ENCODE results near the gene SMC4.
"Not testable (repeated sequence)": the region's sequence is repeated elsewhere in the genome, so short reads cannot be mapped to it uniquely, and the experiment has no call there.

Gene SMC4

DNA sequence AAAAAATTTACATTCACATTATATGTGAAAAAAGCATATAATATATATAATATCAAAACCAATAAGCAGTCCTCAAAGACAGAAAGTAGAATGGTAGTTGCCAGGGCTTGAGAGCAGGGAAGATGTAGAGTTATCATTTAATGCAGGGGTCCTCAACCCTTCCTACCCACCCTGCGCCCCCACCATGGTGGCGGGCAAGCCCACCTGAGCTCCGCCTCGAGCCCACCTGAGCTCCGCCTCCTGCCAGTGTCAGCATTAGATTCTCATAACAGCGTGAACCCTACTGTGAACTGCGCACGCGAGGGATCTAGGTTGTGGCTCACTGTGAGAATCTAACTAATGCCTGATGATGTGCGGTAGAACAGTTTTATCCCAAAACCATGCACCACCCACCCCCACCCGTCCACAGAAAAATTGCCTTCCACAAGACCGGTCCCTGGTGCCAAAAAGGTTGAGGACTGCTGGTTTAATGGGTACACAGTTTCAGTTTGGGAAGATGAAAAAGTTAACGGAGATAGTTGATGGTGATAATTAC lies 47.1 kb downstream of the SMC4 start:
- DNase-seq (ENCODE audit: low spot score): no peak

- DNase-seq (ENCODE audit: low spot score): no peak
Observed at GRCh38 chr3:160447544-160447943, 48.1 kb downstream of the SMC4 start.

DNA sequence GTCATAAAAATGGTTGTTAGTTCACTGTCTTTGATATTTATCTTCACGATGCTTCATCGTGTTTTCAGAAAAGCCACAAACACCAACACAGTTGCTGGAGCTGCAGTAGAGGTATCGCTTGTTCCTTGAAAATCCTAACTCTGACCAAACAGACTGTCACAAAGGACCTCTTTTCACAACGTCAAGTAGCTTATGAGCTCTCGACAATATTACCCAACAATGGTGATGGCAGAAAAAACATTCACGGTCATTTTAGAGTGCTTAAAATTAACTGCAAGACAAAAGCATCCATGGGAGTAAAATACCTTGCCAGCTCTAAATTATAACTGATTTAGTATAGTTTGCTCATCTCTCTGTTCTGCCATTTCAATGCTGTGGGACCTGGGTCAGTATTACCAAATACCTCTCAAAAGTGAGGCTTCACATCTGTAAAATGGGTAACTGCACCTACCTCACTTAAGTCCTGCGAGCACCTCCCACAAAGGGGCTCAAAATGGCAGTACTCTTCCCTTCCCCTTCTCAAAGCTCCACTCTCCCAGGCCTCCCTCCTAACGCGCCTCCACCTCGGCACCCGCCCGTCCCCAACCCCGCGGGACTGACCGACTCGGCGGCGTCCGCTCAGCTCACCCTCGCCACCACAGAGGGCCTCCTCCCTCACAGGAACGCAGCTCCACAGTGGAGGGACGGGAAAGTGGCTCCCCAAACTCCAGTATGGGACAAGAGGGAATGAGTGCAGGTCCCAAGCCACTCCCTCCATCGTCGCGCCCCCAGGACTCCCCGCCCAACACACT lies 49.6 kb downstream of the SMC4 start:
- no peak for DNase-seq (ENCODE audit: low spot score)

DNA sequence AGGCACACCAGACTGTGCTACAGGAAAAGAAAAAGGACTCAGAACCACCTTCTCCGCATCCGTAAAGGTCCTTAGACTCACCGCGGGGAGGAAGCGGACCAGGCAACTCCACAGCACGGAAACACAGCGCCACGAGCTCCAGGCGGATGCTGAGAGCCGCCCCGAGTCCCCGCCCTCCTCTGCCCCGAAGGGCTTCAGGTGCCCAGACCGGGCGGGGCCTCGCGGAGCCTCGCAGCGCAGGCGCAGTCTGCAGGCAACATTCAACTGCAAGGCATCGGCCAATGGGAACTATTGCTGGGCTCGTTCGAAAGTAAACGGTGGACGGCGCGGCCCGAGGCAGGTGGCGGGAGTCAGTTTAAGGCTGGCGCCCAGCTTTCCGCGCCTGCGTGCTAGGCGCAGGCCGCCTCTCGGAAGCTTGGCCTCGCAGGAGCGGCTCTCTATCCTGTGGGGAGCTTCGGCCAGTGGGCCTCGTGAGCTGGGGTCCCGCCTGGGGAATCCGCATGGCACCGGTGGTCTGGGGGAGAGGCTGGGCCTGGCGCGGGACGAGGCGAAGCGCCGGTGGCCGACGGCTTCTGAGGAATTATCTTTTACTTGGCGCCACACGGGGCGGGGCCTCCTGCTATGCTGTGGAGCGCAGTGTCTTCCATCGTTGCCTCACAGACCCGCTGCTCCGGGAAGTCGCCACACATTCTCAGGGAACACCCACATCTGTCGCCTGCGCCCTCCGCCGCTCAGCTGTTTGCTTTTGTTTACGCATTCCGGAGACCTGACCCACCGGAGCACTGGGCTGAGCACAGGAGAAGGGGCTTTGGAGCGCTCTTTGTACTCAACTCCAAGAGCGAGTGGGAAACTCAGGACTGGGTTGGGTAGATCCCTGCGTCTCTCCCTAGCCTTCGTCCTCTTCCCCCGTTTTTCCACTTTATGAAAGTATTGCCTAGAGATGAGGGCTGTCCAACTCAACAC lies 50.5 kb downstream of the SMC4 start, which contains the start of gene TRIM59:
TRIM59 (minus strand) TSS at position 151 of the 963 bp plus-strand sequence. CDS start 10,603 bp downstream, outside the sequence.
- no peak for DNase-seq (ENCODE audit: low spot score)

DNA sequence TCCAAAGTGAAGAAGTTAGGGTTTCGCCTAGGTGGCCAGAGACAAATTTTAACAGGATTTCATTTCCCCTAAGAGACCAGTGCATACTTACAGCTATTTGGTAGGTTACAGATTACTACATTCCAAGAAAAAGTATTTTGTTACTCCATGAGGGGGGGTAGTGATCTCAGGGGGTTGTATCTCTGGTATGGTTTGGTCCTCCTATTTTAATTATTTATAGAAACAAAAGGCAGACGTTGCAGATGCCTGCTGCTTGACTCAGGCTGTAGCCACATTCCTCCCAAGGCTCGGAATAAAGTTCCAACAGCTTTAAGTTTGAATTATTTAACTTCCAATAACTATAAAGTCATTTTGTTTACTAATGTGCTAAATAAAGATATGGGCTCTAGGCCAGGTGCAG lies 51.4 kb downstream of the SMC4 start:
- DNase-seq (ENCODE audit: low spot score): no peak

DNA sequence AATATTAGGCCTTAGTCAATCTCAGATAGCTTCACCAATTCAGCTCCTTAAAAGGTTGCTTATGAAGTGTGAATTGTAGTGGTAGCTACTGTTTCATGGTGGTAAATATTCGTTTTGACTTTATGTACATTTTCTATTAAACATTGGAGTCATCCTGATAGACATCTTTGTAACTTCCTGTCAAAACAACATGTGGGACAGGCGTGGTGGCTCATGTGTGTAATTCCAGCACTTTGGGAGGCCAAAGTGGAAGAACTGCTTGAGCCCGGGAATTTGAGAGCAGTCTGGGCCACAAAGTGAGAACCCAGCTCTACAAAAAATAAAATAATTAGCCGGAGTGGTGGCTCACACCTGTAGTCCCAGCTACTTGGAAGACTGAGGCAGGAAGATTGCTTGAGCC lies 52.2 kb downstream of the SMC4 start:
- no peak for DNase-seq (ENCODE audit: low spot score)

GRCh38 chr3:160452251-160452650 lies 52.8 kb downstream of the SMC4 start:
- DNase-seq (ENCODE audit: low spot score): not testable (repeated sequence)

DNA sequence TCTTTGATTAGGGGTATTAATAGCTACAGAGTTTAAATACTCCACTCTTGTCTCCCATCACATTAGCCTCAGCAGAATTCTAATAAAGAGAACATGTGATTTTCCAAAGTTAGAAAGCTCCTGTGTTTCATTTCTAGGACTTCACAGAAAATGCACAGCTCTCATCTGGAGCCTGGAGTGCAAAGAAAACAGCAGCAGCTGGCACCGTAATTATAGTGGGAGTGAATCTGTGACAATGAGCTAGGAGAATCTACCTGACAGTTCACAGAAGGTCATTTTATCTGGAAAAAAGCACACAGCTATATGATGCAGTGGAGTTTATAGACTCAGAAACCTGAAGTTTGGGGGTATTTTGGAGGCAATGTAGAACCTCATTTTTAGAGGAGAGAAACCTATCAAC lies 55.5 kb downstream of the SMC4 start:
- no peak for DNase-seq (ENCODE audit: low spot score)

DNA sequence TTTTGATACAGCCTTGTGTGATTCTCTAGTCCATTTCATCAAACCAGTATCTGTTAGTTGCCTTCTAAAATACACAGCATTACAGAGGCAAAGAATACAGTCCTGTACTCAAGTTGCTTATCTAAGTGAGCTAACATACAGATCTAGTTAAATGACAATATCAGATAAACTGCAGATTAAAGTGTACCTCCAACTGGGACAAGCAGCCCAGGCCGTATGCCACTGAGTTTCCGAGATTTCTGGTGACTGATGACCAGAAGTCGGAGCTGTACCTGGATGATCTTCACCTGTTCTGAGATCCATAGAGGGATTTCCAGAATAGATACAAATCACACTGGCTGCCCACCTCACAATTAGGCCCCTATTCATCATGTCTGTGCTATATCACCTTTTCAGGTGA lies 56.4 kb downstream of the SMC4 start:
- no peak for DNase-seq (ENCODE audit: low spot score)

DNA sequence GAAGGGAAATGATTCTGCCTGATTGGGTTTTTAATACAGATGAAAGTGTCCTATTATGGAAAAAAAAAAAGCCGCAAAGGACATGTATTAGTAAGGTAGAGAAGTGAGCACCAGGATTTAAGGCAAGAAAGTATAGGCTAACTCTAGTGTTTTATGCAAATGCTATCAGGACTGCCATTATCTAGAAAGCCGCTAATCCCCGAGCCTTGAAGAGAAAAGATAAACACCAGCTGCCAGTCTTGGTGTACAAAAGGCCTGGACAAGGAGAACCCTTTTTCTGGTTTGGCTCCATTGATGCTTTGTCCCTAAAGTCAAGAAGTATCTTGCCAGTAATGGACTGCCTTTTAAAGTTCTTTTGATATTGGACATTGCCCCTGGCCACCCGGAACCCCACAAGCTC lies 58.7 kb downstream of the SMC4 start:
- no peak for DNase-seq (ENCODE audit: low spot score)

- no peak for DNase-seq (ENCODE audit: low spot score)
Observed at GRCh38 chr3:160459450-160459970, 60.1 kb downstream of the SMC4 start.

GRCh38 chr3:160460033-160460432 lies 60.6 kb downstream of the SMC4 start:
- DNase-seq (ENCODE audit: low spot score): no peak

DNA sequence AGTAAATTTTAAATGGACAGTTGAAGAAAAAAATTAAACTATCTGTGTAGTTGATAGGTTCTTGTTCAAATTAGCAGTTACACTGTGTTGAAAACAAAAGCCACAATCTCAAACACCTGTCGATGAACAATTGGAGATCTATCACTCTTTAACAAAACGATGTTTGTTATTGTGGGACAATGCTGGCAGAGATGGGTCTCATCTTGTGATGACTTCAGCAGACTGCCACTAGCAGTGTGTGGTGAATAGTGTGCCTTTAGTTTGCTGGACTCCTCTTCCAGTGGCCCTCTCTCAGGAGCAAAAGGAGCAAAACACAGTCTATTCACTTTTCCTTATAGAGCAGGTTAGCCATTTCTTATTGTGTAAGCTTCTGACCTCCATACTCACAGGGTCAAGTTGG lies 64.9 kb downstream of the SMC4 start:
- no peak for DNase-seq (ENCODE audit: low spot score)

- no peak for DNase-seq (ENCODE audit: low spot score)
Observed at GRCh38 chr3:160464971-160465370, 65.5 kb downstream of the SMC4 start.

GRCh38 chr3:160470181-160470580 lies 70.7 kb downstream of the SMC4 start:
- no peak for DNase-seq (ENCODE audit: low spot score)

- no peak for DNase-seq (ENCODE audit: low spot score)
Observed at GRCh38 chr3:160471892-160472291, 72.4 kb downstream of the SMC4 start.

- DNase-seq (ENCODE audit: low spot score): no peak
Observed at GRCh38 chr3:160472344-160472743, 72.9 kb downstream of the SMC4 start.

DNA sequence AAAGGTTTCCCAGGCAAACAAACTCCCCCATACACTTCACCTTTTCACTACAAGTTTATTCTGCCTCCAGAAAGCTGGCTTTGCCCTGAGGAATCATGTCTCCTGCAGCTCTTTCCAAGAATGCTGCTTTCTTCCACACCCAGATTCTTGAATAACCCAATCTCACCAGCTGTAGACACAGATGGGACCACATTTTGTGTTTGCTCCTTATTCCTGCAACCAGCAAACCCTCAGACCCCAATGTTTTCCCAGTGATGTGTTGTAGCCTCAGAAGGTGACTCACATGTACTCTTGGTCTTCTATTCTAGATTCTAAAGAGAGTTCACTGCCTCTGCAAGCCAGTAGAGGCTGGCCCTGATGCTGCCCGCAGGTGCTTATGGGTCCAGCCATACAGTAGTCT lies 73.8 kb downstream of the SMC4 start:
- DNase-seq (ENCODE audit: low spot score): no peak

GRCh38 chr3:160473978-160474377 lies 74.5 kb downstream of the SMC4 start:
- DNase-seq (ENCODE audit: low spot score): no peak

DNA sequence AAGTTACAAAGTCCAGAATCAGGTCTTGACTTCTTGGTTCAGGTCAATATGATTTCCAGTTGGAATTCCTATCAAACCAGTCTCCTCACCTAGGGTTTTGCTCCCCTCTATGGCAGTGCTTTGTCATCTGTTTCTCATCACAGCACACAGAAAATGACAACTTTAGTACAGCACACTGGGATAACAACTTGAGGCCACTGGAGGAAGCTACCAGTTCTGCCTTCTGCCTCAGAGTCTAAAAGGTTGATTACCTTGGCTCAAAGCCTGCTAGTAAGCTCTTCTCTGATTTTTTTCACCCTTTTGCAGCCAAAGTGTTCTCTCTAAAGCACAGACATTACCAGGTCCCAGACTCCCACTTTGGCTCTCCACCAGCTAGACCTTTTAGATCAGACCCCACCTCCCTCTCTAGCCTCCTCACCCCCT lies 75.0 kb downstream of the SMC4 start:
- DNase-seq (ENCODE audit: low spot score): no peak

GRCh38 chr3:160475153-160475552 lies 75.7 kb downstream of the SMC4 start:
- no peak for DNase-seq (ENCODE audit: low spot score)

- DNase-seq (ENCODE audit: low spot score): no peak
Observed at GRCh38 chr3:160475884-160476283, 76.4 kb downstream of the SMC4 start.

All from cerebellar cortex (tissue), 1 donor.